SK-N-MC (cell line): Measurements from ENCODE around the gene DHRS13.

Source experiments
- DNase-seq: peaks from one replicate; pipeline ENCODE4 v3.0.0-alpha.2; 2011; ENCODE audit warnings: low read depth, low spot score
- H3K27ac ChIP-seq: fragments of 200-600 bp; sonication (generic); 2 replicates; pipeline ENCODE4 v1.5.1; 2016; ENCODE audit warnings: mixed run types
- H3K36me3 ChIP-seq: fragments of 200-600 bp; sonication (generic); 2 replicates; pipeline ENCODE4 v1.6.1; 2017; ENCODE audit warnings: antibody characterized with exemption, low read length, mixed read lengths; ENCODE audit not compliant: insufficient read depth
- H3K4me3 ChIP-seq: fragments of 200-600 bp; sonication (generic); 2 replicates; pipeline ENCODE4 v1.5.1; 2016
- H3K9ac ChIP-seq: fragments of 200-600 bp; sonication (generic); 2 replicates; pipeline ENCODE4 v1.8.0; 2017; ENCODE audit warnings: mixed run types, mixed read lengths; ENCODE audit not compliant: insufficient read length
- H3K9me3 ChIP-seq: fragments of 200-600 bp; sonication (generic); 2 replicates; pipeline ENCODE4 v1.6.1; 2017; ENCODE audit warnings: low read depth, mild to moderate bottlenecking, antibody characterized with exemption, low read length, moderate library complexity, mixed read lengths
- EZH2 ChIP-seq: fragments of 200-600 bp; sonication (generic); IDR thresholded peaks from one replicate; pipeline ENCODE4 v1.6.1; 2017; ENCODE audit warnings: antibody characterized with exemption
- FOXP2 ChIP-seq: optimal IDR thresholded peaks from 2 replicates; pipeline ENCODE3; 2011; ENCODE audit warnings: mild to moderate bottlenecking, moderate library complexity; ENCODE audit not compliant: insufficient read depth; ENCODE audit errors: extremely low read length, control extremely low read depth
- POLR2AphosphoS5 ChIP-seq: IDR thresholded peaks from 2 replicates; pipeline ENCODE4 v1.6.1; 2012; ENCODE audit warnings: mild to moderate bottlenecking, low read depth, low read length, borderline replicate concordance

Gene DHRS13

GRCh38 chr17:28901866-28902818, 737 bp downstream of the DHRS13 start:
- DNase-seq: no peak
- Histone ChIP-seq H3K27ac (peak overlapping the region; percentile 31; the same call in 1 of the 2 replicates), H3K36me3 (peaks cover 24% of the 10 kb centered on the region), H3K9ac (peak overlapping the region; percentile 80), H3K9me3 (no peaks in the 10 kb centered on the region), H3K4me3 (peak overlapping the region; percentile 96)
- TF ChIP-seq POLR2AphosphoS5 (0 out of 2 replicates have a peak, but pooled peaks have one; percentile 8), EZH2 (no peak), FOXP2 (no peak)

- no peak for DNase-seq
- Histone ChIP-seq H3K27ac (no peak overlapping the region), H3K9ac (peak overlapping the region; percentile 80), H3K4me3 (peak overlapping the region; percentile 96), H3K36me3 (peaks cover 16% of the 10 kb centered on the region), H3K9me3 (no peaks in the 10 kb centered on the region)
- no peak for TF ChIP-seq EZH2
- TF ChIP-seq FOXP2: no peak
- TF ChIP-seq POLR2AphosphoS5: no peak
Observed at GRCh38 chr17:28900986-28901726, 1.7 kb downstream of the DHRS13 start.

- TF ChIP-seq POLR2AphosphoS5: no peak
- TF ChIP-seq EZH2: no peak
- no peak for TF ChIP-seq FOXP2
- H3K27ac ChIP-seq: peak overlapping the region; percentile 85
Observed at GRCh38 chr17:28899212-28899815, 3.6 kb downstream of the DHRS13 start.

GRCh38 chr17:28898527-28898955, 4.3 kb downstream of the DHRS13 start:
- DNase-seq: no peak
- TF ChIP-seq POLR2AphosphoS5 (no peak), FOXP2 (no peak), EZH2 (no peak)
- H3K9me3 ChIP-seq: no peaks in the 10 kb centered on the region
- H3K9ac ChIP-seq: no peak overlapping the region
- no peak overlapping the region for H3K4me3 ChIP-seq
- H3K36me3 ChIP-seq: peaks cover 11% of the 10 kb centered on the region
- H3K27ac ChIP-seq: peak overlapping the region; percentile 85

More at GRCh38 chr17:28899212-28899815, 3.6 kb downstream of the DHRS13 start:
- Histone ChIP-seq H3K4me3 (no peak overlapping the region), H3K9me3 (no peaks in the 10 kb centered on the region), H3K36me3 (peaks cover 11% of the 10 kb centered on the region), H3K9ac (no peak overlapping the region)
- DNase-seq: no peak

GRCh38 chr17:28897769-28898526, 4.9 kb downstream of the DHRS13 start:
- H3K27ac ChIP-seq: peak overlapping the region; percentile 85
- peaks cover 11% of the 10 kb centered on the region for H3K36me3 ChIP-seq
- no peak for TF ChIP-seq FOXP2
- peak; percentile 23; the same call in 1 of the 2 replicates for TF ChIP-seq POLR2AphosphoS5
- no peaks in the 10 kb centered on the region for H3K9me3 ChIP-seq
- peak overlapping the region; percentile 71 for H3K9ac ChIP-seq
- H3K4me3 ChIP-seq: peak overlapping the region; percentile 83
- no peak for DNase-seq

- peak within 1 kb of the TSS; percentile 85 for H3K27ac ChIP-seq
- TF ChIP-seq POLR2AphosphoS5 (peak; percentile 65), FOXP2 (peak; percentile 75), EZH2 (no peak)
Observed at GRCh38 chr17:28896884-28897768, 5.8 kb downstream of the DHRS13 start, which contains the start of gene FLOT2. Gene FLOT2, minus strand, starts transcription at chr17:28897733. Its CDS starts 159 bp downstream, at chr17:28897574.

GRCh38 chr17:28896491-28896883, 6.4 kb downstream of the DHRS13 start:
- H3K27ac ChIP-seq: peak overlapping the region; percentile 85
- no peak for DNase-seq
- peak overlapping the region; percentile 83 for H3K4me3 ChIP-seq
- H3K36me3 ChIP-seq: peaks cover 11% of the 10 kb centered on the region
- no peak for TF ChIP-seq FOXP2
- no peak for TF ChIP-seq EZH2
- TF ChIP-seq POLR2AphosphoS5: no peak
- H3K9me3 ChIP-seq: no peaks in the 10 kb centered on the region
- H3K9ac ChIP-seq: peak overlapping the region; percentile 71

More at GRCh38 chr17:28896884-28897768, 5.8 kb downstream of the DHRS13 start, which contains the start of gene FLOT2:
- Histone ChIP-seq H3K9me3 (no peaks in the 10 kb centered on the region), H3K4me3 (peak within 1 kb of the TSS; percentile 83), H3K9ac (peak within 1 kb of the TSS; percentile 71), H3K36me3 (peaks cover 11% of the 10 kb centered on the region)
- DNase-seq: no peak
